Epidermal melanocyte (primary cell): ENCODE results near the gene RPRD1A.
"Not testable (repeated sequence)": the region's sequence is repeated elsewhere in the genome, so short reads cannot be mapped to it uniquely, and the experiment has no call there.

ENCODE experiments used
- DNase-seq: peaks from one replicate; pipeline ENCODE4 v3.0.0; 2011; ENCODE audit warnings: low spot score; ENCODE audit not compliant: insufficient read length

Gene RPRD1A

DNA sequence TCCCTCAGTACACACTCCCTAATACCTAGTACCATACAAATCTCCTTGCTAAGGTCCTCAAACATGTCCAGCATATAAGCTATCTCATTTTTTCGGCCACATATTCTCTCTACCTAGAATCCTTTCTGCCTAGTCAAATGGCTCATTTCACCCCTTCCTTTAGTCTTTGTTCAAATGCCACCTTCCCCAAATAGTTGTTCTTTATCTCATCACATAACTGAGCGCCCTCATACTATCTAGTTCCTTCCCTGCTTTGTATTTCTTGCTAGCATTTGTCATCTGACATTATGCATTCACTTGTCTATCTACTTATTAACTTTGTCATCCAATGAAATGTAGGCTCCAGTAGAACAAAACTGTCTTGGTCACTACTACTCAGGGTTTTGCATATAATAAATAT is 35.5 kb downstream of the RPRD1A start:
- no peak for DNase-seq

DNA sequence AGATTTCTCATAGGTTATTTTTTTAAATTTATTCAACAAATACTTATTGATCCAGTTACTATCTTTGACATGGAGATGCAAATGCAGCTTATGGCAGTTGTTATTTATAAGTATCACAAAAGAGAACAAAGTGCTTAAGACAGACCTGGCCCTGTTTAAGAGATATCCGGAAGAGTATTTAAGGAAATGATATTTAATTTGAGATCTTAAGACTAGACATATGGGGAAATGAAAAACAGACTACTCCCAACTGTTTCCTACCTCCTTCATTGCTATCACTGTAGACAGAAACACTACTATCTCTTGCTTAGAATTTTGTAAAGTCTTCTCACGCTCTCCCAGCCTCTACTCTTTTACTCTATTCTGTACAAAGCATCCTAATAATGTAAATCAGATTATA is 36.0 kb downstream of the RPRD1A start:
- no peak for DNase-seq

DNA sequence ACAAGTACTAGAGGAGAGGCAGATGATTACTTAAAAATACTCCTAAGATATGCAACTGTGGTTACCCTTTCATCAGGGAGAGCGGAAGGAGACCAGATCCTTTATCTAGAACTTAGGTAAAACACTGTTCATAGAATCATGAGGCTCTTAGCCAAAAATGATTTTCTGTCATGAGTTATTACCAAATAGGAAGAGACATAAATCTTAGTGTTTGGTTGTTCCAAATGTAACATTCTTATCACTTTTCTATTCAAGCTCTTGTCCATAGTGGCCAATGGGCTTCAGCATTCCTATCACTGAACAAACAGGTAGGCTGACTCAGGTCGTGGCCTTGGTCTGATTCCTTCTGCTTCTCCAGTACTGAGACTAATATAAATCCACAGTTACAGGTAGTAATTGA is 38.5 kb downstream of the RPRD1A start:
- no peak for DNase-seq

DNA sequence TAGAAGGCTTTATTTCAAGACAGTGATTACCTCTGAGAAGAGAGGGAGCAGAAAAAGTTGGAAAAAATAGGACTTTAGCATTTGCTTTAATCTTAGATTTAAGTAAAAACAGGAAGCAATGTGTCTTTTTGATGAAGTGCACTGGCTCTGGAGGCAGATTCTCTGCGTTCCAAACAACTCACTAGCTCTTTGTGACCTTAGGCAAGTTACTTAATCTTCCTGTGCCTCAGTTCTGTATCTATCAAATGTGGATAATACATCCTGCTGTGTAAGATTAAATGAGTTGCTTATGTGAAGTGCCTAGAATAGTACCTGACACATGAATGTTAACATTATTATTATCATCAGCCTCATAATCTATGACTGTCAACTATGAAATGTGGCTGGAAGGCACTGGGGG is 42.3 kb downstream of the RPRD1A start:
- no peak for DNase-seq

DNA sequence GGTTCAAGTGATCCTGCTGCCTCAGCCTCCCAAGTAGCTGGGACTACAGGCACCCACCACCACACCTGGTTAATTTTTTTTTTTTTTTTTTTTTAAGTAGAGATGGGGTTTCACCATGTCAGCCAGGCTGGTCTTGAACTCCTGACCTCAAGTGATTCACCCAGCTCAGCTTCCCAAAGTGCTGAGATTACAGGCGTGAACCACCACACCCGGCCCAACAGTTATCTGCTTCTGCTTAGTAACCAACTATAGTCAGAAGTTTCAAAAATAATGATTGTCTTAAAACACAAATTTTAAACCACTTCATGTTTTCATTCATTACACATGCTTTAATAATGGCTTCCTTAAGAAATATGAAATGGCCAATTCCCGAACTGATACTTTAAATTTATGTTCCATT is 43.1 kb downstream of the RPRD1A start:
- DNase-seq = not testable (repeated sequence)

DNA sequence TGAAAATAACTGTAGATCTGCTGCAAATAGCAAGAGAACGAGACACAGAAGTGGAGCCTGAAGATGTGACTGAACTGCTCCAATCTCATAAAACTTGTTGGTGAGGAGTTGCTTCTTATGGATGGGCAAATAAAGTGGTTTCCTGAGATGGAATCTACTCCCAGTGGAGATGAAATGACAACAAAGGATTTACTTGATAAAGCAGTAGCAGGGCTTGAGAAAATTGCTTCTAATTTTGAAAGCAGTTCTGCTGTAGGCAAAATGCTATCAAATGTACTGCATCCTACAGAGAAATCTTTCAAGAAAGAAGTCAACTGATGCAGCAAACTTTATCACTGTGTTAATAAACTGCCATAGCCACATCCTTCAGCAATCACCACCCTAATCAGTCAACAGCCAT is 44.0 kb downstream of the RPRD1A start:
- no peak for DNase-seq

DNA sequence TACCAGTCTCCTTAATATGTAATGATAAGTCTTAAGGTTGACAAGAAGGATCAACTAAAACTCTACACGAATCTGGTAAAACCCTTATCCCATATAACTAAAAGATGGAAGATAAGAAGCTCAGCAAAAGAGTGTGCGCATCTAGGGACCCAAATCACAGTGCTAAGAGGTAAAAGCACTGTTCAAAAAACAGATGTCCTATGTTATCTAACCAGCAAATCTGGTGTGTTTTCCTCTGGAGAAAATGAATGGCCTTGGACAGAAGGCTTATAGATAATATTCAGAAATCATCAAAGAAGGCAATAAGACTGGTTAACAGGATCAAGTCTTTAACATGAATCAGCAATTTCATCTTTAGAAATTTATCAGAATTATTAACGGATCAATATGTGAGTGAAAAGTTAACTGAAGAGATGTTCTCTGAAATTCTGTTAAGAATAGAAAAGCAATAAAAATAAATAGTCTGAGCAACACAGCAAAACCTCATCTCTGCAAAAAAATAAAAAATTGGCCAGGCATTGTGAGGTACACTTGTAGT is 47.1 kb downstream of the RPRD1A start:
- no peak for DNase-seq

DNA sequence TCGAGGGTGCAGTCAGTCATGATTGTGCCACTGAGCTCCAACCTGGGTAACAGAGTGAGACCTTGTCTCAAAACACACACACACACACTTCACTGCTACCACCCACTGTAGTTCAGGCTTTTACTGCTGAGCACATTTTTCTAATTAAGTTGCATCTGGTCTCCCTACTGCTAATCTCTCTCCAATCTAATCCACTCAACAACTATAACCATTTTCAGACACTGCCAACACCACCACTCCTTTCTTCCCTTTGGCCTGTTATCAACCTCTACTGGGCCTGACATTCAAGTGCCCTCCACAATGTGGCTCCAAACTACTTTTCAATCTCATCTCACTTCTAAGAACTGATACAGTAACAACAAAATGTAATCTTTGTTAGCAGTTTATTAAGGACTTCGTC is 50.1 kb downstream of the RPRD1A start:
- DNase-seq = no peak

DNA sequence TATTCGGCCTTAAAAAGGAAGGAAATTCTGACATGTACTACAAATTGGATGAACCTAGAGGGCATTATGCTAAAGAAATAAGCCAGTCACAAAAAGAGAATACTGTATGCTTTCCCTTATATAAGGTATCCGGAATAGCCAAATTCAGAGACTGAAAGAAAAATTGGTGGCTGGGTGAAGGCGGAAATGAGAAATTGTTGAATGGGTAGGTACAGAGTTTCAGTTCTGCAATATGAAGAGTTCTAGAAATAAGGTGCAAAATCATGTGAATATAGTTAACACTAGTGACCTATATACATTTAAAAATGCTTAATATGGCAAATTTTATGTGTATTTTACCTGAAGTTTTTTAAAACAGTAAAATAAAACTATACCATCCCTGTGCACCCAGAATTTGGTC is 51.7 kb downstream of the RPRD1A start:
- DNase-seq = no peak

DNA sequence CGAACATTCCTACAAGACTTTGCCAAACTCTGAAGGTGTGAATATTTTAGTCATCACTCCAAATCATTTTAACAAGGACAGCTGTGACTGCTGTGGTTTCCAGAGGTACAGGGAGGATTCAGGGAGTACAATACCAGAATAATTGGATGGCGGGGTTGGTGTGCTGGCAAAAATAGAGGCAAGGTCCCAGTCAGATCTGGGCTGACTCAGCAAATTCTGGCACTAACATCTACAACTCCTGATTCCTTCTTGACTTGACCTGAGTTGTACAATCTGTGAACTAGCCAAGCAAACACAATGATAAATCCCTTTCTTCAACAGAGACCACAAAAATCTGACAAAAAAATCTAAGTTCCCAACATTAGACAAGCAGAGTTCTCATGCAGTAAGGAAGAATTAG is 54.5 kb downstream of the RPRD1A start:
- DNase-seq = no peak

DNA sequence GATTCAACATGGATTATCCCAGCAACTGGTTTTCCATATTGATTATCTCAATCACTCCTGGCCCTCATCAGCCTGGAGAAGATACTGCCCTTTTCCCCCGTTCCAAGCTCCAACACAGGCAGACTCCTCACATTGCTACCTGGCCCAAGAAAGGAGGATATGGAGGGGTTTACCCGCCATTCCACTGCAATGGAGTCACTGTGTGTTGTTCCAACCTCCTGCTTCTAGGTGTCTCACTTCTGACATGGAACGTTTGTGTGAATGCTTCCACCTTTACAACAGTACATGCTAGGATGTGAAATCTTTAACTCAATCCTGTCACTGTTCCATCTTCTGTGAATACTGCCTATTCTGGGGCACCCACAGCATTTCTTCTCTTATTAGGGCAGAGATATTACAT is 58.1 kb downstream of the RPRD1A start:
- DNase-seq = no peak

DNA sequence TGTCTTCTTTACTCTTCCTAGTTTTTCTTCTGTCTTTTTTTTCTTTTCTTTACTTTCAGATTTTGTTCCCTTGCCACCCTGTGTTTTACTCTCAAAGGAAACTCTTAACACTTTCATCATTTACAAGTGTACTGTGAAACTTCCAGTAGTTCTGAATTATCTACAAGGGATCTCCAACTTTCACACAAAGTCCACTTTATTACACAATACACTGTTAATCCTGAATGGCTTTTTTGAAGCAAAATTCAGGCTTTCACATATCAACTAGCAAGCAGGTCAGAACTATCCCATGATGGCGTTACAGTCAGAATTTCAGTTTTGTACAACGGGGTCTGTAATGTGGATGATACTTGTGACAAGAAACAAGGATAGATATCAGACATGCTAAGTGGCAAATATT is 60.4 kb downstream of the RPRD1A start:
- DNase-seq = no peak

DNA sequence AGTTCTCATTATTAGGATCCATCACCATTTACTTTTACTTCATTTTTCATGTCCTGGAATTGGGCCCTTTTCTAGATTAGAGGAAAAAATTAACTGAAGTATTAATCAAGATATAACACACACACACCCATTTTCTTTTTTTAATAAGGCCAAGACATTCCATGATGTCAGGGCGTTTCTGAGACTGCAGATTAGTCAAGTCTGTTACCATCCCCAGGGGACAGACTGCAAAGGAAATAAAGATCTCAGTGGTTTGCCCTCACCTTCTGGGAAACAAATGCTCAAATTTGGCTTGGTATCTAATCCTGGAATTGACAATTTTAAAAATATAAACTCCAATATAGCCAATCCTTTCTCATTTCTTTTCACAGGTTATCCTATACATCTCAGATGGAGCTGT is 67.4 kb downstream of the RPRD1A start:
- no peak for DNase-seq

DNA sequence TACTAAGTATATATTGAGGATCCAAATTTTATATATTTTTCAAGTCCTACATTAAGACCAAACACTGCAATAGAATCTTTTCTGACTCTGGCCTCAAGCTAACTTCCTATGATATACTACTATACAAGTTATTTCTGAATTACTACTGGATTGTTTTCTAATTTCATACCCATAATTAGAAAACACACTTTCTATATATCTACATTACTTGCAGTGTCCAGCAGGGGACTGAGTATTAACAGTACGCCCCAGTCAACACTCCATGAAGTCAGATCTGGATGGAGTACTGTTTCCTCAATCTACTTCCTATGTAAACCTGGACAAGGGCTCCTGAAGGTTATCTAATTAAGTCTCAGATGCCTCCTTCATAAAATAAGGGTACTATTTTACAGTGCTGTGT is 68.4 kb downstream of the RPRD1A start:
- no peak for DNase-seq

DNA sequence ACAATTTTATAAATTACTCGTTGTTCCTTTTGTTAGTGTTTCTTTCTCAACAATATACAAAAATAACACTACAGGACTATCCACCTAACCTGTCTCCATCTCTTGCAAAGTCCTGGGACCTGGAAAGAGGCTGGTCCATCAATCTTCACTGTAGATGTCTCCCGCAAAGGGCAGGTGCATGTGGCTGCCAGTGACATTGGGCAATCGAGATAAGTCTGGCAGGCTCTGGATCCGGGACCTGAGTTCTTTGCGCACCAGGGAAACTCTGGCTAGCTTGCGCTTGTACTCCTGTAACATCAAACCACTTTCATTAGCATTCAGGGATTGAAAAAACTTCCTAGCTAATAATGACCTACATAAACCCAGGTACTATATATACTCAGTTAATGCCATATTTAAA is 74.3 kb downstream of the RPRD1A start:
- DNase-seq = no peak

DNA sequence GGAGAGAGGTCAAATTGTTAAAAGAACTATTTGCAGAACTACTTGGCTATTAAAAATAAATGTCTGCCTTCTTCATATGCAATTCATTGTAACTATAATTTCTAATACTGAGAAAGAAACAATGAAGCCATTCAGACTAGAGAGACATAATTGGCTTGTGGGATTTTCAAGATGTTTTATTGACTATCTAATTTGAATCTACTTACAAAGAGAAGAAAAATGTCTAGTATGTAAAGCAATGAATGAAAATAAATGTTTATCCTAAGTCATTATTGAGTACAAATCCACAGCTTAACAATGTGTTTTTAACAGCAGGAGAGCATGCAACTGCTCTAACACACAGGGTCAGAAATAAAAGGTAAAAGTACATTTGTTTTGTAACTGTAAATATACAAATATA is 75.7 kb downstream of the RPRD1A start:
- DNase-seq = peak; percentile 18

DNA sequence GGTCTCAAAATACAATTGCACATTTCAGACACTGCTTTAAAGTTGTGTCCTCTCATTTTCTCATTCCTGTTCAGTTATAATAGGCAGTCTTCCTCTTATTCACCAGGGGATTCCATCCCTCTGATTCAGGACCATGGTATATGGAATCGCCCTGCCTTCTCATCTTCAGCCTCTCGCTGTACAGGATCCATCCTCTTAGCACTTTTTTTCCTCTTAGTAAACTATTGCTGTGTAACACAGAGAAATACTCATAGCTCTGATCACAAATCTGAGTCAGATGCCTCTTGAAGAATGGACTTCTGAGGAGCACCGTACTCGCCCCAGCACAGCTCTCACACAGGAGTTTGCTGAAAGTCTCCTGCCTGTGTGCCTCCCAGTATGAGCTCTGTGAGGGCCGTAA is 83.5 kb downstream of the RPRD1A start:
- no peak for DNase-seq

DNA sequence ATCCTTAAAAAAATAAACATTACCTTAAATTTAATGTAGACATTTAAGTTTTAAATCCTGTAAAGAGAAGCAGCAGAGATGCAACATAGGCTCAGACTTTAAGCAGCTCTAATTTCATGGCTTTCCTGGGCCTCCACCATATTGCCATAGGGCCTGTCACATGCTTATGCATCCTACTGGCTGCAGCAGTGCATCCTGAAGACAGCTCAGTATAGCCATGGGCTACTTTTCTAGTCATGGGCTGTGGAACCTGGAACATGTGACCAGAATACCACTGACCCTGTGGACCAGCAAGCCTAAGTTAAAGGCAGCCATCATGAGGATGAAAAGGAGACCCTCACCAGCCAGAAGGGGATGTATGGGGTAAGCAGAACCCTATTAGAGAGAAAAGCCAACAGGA is 84.2 kb downstream of the RPRD1A start:
- DNase-seq = no peak

DNA sequence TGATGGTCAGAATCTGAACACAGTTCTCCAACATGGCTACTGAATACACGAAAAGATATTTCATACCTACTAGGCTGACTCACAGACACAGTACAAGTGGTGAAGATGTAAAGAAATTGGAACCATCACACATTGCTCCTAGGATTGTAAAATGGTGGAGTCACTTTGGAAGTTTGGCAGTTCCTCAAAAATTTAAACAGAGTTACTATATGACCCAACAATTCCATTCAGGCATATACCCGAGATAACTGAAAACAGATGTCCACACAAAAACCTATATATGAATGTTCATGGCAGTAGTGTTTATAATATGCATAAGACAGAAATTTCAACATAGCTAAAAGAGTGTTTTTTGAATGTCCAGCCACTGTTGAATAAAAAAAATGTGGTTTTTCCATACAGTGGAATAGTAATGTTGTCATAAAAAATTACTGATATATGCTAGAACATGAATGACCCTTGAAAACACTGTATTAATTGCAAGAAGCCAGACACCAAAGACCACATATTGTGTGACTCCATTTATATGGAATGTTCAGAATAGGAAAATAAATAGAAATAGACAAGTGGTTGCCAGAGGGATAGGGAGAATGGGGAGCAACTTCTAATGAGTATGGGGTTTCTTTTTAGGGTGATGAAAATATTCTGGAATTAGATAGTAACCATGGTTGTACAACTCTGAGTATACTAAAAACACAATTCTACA is 84.8 kb downstream of the RPRD1A start:
- DNase-seq = no peak

DNA sequence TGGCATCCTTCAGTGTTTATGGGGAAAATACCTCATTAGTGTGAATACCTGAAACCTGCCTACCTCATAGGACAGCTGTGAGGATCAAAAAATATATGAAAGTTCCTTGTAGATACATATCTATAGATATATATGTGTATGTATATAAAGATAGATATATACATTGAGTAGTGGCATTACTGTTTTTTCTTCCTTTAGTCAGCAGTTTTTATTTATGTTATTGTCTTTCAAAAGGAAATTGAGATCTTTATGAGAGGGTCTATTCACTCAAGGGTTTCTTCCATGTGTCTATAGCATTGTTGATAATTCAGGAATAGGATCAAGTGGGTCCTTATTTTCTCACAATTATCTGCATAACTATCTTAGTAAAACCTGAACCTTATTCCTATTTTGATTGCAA is 88.2 kb downstream of the RPRD1A start:
- DNase-seq = no peak

DNA sequence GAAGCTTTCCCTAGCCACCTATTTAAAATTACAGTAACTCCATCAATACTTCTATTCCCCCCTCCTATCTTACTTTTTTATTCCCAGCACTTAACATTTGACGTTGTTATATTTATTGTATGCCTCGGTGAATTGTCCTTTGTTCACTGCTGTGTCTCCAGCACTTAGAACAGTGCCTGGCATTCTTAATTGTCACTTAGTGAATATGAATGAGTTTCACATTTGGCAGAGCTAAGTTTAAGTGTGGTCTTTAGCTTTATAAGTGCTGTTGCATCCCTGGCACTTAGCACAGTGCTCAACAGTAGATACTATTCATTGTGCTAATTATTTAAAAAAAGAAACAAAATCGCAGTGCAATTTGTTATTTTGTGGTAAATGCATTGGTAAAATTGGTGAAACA is 93.2 kb downstream of the RPRD1A start:
- DNase-seq = no peak

DNA sequence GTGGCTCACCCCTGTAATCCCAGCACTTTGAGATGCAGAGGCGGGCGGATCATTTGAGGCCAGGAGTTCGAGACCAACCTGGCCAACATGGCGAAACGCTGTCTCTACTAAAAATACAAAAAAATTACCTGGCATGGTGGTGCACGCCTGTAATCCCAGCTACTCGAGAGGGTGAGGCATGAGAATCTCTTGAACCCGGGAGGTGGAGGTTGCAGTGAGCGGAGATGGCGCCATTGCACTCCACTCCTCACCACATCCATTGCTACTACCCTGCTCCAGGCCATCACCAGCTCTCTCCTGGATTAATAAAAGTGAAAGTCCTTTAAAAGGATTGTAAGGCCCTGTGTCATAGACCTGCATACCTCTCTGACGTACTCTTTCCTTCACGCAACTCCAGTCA is 93.7 kb downstream of the RPRD1A start:
- DNase-seq = no peak

DNA sequence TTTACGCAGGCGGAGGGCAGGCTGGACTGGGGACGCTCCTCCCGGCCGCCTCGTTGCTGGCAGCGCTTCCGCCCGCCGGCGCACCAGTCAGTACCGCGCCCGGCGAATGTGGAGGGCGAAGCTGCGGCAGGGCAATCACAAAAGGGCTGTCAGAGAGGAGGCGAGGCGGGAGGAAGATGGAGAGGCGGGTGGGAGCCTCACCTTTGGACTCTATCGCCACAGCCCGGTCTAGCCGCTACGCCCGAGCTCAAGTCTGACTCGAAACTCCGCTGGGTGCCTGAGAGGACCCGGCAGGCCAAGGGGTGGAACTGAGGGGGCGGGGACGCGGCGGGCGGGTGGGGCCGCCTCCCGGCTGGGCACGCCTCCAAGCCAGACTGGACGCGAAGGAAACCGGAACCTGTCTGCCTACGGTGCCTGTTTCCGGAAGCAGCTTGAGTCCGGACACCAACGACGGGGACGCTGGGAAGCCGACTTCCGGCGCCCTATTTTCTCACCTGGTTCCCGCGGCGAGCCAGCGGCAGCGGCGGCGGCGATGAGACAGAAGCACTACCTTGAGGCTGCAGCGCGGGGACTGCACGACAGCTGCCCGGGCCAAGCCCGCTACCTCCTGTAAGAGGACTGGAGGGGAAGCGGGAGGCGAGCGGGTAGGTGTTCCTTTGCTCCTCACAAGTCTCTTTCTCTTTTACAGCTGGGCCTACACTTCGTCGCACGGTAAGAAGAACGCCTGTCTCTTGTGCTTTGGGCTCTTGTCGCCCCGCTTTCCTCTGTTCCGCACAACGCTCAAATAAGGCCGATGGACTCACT is 95.0 kb downstream of the RPRD1A start, which contains the start of gene RMP24:
RMP24 (plus strand) TSS at position 483 of the 804 bp plus-strand sequence.
- DNase-seq = peak; percentile 85
